HUES48 (cell line): ENCODE results near the gene C20orf96.
"Not testable (repeated sequence)": the region's sequence is repeated elsewhere in the genome, so short reads cannot be mapped to it uniquely, and the experiment has no call there.

Experiments
- H3K27ac ChIP-seq: one replicate; pipeline ENCODE4 v1.7.0; 2013; ENCODE audit warnings: low read depth, low read length, inconsistent platforms
- H3K27me3 ChIP-seq: 2 replicates; pipeline ENCODE4 v1.6.1; 2013; ENCODE audit warnings: mild to moderate bottlenecking, low read length; ENCODE audit not compliant: control insufficient read depth, insufficient read depth
- H3K36me3 ChIP-seq: 2 replicates; pipeline ENCODE4 v1.6.1; 2013; ENCODE audit warnings: low read length; ENCODE audit not compliant: control insufficient read depth, insufficient read depth
- H3K4me1 ChIP-seq: 2 replicates; pipeline ENCODE4 v1.6.1; 2013; ENCODE audit warnings: mild to moderate bottlenecking, low read length; ENCODE audit not compliant: control insufficient read depth, insufficient read depth
- H3K4me3 ChIP-seq: 2 replicates; pipeline ENCODE4 v1.5.1; 2013; ENCODE audit warnings: mild to moderate bottlenecking, low read depth, low read length
- H3K9ac ChIP-seq: 2 replicates; pipeline ENCODE4 v1.6.1; 2013; ENCODE audit warnings: mild to moderate bottlenecking, low read depth, low read length, moderate library complexity
- H3K9me3 ChIP-seq: 2 replicates; pipeline ENCODE4 v1.6.1; 2013; ENCODE audit warnings: low read length; ENCODE audit not compliant: control insufficient read depth, insufficient read depth

The C20orf96 gene

DNA sequence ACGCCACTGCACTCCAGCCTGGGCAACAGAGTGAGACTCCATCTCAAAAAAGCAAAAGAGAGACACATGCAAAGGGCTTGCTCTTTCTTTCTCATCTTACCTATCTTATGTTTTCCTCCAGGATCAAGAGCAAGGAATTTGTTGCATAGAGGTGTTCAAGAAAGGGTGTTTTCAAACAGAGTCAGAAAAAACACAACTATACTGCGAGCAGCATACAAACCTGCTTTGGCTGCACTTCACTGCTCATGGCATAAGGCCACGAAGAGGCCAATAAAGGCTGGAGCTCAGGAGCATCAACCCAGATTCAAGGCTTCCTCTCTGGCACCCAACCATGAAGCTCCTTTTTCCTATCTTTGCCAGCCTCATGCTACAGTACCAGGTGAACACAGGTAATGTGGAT lies 63.6 kb downstream of the C20orf96 start, which contains the start of gene DEFB129:
Gene DEFB129 (plus strand): TSS at position 301 of the 400 bp plus-strand sequence. CDS start 31 bp downstream, at position 332.
- peaks cover 13% of the 10 kb centered on the region; the same call in 1 of the 2 replicates for H3K27me3 ChIP-seq
- H3K27ac ChIP-seq = no peak within 1 kb of the TSS
- no peak within 1 kb of the TSS for H3K9ac ChIP-seq

DNA sequence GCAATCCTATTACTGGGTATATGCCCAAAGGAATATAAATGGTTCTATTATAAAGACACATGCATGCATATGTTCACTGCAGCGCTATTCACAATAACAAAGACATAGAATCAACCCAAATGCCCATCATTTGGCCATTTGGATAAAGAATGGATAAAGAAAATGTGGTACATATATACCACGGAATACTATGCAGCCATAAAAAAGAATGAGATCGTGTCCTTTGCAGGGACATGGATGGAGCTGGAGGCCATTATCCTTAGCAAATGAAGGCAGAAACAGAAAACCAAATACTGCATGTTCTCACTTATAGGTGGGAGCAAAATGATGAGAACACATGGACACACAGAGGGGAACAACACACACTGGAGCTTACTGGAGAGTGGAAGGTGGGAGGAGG lies 64.7 kb downstream of the C20orf96 start:
- peaks cover 16% of the 10 kb centered on the region; the same call in 1 of the 2 replicates for H3K27me3 ChIP-seq
- not testable (repeated sequence) for H3K4me1 ChIP-seq, H3K9ac ChIP-seq, H3K36me3 ChIP-seq, H3K4me3 ChIP-seq, H3K9me3 ChIP-seq, H3K27ac ChIP-seq

More for the DNA sequence above, 63.6 kb downstream of the C20orf96 start, which contains the start of gene DEFB129:
- Histone ChIP-seq H3K4me1 (no peaks in the 10 kb centered on the region), H3K4me3 (no peak within 1 kb of the TSS), H3K9me3 (peaks cover 3% of the 10 kb centered on the region), H3K36me3 (no peaks in the 10 kb centered on the region)

DNA sequence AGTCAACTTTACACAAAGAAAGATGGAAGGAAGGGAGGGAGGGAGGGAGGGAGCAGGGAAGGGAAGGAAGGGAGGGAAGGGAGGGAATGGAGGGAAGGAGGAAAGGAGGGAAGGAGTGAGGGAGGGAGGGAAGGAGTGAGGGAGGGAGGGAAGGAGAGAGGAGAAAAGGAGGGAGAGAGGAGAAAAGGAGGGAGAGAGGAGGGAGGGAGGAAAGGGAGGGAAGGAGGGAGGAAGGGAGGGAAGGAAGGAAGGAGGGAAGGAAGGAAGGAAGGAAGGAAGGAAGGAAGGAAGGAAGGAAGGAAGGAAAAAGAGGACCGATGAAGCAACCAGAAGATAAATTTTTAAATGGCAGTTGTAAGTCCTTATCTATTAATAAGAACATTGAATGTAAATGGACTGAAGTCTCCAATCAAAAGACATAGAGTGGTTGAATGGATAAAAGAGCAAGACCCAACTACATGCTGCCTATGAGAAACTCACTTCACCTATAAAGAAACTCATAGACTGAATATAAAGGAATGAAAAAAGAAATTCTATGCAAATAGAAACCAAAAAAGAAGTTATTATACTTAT lies 69.2 kb downstream of the C20orf96 start:
- Histone ChIP-seq H3K27ac (no peak overlapping the region), H3K4me3 (no peak overlapping the region), H3K27me3 (peaks cover 16% of the 10 kb centered on the region; the same call in 1 of the 2 replicates), H3K9ac (no peak overlapping the region), H3K9me3 (peaks cover 2% of the 10 kb centered on the region; the same call in 1 of the 2 replicates), H3K4me1 (no peaks in the 10 kb centered on the region), H3K36me3 (no peaks in the 10 kb centered on the region)
